Measurements from ENCODE around the gene NKRF.
A peak's percentile ranks its signal among the peaks of the same experiment; 100 is the strongest.
"Not testable (repeated sequence)": the region's sequence is repeated elsewhere in the genome, so short reads cannot be mapped to it uniquely, and the experiment has no call there.

NKRF gene

GRCh38 chrX:119606280-119607017 is at the start of gene NKRF:
TSS of gene NKRF (minus strand) at chrX:119606424.
- DNase-seq (ENCODE audit: low read depth), result peak; percentile 53

DNA sequence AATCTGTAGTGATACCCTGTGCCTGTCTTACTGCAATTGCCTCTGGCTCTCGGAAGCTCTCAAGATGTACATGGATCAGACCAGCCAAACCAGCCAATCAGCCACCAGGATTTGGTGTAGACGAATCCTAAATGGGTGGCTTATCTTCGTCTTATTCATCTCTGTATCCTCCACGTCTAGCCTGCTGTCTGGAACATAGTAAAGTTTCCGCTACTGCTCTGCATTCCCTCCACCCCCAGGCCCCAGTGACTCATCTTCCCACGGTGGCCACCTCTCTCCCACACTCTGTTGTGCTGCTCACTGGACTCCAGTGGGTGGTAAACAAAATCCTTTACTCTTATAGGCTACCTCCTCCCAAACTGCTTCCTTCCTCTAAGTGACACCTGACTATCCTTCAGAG is 48.9 kb upstream of the NKRF start:
- DNase-seq (ENCODE audit: low read depth), result peak; percentile 88

DNA sequence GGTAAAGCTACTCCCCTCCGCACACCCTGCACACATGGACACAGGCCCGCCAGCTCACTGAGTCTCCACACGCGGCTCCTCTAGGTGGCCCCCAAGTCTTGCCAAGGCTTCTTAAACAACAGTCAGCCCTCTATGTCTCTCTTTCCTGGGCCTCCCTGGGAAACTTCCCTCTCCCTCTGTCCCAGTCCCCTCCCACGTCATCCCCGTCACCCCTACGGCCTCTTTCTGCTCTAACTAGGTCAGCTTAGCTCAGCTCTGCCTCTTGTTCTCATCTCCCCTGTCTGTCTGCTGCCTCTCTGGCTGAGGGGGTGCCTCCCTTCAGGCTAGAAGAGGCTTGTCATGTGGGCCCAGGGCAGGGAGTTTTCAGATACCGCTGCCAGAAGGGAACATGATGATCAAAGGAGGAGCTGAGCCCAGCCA is 47.9 kb upstream of the NKRF start:
- DNase-seq (ENCODE audit: low read depth), result peak; percentile 44

DNA sequence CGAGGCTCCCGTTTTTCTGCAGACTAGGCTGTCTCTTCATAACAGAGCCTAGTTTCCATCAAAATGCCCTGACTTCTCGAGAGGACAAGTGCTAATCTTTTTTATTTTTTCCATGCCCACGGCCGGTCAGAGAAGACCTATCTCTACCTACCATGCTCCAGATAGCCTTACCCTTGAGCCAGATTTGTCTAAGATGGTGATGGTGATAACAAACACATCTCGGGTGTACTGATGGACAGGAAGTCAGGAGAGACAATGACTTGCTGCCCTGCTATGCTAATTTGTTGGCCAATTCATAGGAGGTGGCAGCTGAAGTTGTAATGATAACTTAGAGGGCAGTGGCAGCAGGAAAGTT is 42.2 kb upstream of the NKRF start:
- DNase-seq (ENCODE audit: low read depth), result no peak

- no peak for DNase-seq (ENCODE audit: low read depth)
These were observed 41.6 kb upstream of the NKRF start for GRCh38 chrX:119647552-119648420.

GRCh38 chrX:119647089-119647488 is 40.9 kb upstream of the NKRF start:
- no peak for DNase-seq (ENCODE audit: low read depth)

DNA sequence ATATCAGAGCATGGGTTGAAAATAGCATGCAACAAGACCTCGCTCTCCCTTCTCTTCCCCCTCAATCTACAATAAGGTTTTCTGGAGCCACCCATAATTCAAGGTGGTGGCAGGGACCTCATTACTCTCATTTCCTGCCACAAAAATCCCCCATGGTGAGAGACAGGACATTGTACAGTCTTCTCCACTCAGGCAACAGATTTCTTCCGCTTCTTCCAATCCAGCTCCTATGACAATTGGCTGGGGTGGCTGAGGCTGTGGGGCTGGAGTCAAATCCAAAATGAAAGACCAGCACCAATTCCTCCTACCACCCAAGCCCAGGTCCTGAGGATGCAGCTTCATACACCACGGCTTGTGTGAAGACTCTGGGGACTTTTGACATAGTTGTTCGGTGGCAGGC is 40.3 kb upstream of the NKRF start:
- no peak for DNase-seq (ENCODE audit: low read depth)

- DNase-seq (ENCODE audit: low read depth), result no peak
These were observed 37.5 kb upstream of the NKRF start for GRCh38 chrX:119643696-119644095.

GRCh38 chrX:119640731-119641170 is 34.5 kb upstream of the NKRF start:
- no peak for DNase-seq (ENCODE audit: low read depth)

DNA sequence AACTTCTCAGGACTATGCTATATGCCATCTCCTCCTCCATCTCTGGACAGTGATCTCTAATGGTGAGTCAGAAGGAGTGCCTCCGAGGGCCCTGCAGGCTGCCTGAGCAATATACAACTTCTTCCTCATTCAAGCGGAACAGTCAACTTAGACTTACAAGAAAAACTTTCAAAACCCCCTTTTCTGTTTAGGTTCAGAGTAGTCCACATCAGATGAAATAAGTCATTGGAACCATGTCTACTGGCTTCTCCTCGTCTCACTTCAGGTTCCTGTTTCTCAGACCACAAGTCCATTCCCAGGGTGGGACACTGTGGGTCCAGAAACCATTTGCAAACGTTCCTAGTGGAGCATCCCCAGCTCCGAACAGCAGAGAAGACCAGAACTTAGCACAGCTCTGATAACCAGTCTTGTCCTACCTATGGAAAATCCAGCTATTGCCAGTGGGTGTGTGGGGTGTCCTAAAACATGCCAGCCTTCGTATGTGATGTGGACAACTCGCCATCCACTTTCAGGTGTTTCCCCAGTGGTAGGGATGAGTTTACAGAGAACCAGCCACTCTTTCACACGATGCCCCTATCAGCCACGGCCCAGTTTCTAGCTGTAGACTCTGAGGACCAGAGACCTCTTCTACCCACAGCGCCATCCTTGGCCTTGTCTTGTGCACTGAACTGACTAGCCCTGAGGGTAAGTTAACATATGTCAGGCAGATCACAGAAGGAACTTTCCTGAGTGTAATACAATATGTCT is 32.7 kb upstream of the NKRF start:
- DNase-seq (ENCODE audit: low read depth), result no peak

- not testable (repeated sequence) for DNase-seq (ENCODE audit: low read depth)
These were observed 31.2 kb upstream of the NKRF start for GRCh38 chrX:119637421-119637820.

- no peak for DNase-seq (ENCODE audit: low read depth)
These were observed 30.2 kb upstream of the NKRF start for GRCh38 chrX:119636419-119636818.

DNA sequence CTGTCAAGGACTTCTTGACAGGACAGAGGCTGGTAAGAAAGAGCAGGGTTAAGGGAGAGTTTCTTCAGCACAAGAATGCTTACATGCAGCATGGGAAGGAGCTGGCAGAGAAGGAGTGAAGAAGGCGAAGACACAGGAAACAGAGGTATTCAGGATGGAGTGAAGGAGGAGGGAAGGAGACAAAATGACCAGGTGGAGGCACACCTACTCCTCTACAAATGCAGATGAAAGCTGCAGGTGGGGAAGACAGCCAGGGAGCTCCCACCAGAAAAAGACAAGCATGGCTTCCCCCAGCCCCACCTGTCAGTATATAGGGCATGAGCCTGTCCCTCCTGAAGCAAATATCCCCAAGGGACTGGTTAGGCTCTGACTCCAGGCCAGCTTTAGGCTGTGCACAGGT is 29.6 kb upstream of the NKRF start:
- no peak for DNase-seq (ENCODE audit: low read depth)

GRCh38 chrX:119635179-119635578 is 29.0 kb upstream of the NKRF start:
- DNase-seq (ENCODE audit: low read depth), result no peak

GRCh38 chrX:119625843-119626242 is 19.6 kb upstream of the NKRF start:
- no peak for DNase-seq (ENCODE audit: low read depth)

DNA sequence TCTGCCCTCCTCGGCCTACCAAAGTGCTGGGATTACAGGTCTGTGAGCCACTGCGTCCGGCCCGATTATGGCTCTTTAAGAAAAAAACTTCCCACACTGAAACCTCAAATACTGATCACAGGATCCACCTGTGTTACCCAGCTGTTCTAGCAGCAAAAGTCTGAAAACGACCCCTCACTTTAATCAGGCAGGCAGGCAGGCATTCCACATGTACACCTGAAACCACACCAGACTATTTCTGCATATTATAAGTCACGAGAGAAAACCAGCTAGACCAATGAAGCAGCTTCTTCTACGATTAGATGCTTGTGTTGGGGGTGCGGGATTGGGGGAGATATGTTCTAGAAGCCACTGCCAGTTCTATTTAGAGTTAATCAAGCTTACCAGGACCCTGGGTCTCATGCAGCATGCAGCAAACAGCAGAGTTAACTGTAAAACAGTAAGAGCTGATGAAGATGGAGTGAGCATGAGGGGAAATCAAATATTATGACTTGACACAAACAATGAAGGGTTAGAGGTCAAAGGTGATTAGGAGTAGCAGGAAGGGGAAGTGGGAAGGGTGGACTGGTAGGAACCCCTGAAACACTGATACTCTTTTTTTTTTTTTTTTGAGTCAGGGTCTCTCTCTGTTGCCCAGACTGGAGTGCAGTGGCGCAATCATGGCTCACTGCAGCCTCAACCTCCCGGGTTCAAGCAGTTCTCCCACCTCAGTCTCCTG is 18.9 kb upstream of the NKRF start:
- no peak for DNase-seq (ENCODE audit: low read depth)

DNA sequence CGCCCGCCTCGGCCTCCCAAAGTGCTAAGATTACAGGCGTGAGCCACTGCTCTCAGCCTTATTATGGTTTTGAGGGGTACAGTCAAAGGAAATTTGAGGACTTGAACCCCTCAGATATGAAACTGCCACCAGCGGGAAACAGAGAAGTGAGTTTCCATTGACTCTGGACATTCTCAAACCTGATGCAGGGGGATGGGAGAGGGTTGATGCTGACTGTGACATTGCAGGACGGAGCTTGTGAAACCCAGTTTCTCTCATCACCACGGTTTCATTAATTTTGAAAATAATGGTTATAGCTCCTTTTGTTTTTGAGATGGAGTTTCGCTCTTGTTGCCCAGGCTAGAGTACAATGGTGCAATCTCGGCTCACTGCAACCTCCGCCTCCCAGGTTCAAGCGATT is 18.2 kb upstream of the NKRF start:
- DNase-seq (ENCODE audit: low read depth), result no peak

DNA sequence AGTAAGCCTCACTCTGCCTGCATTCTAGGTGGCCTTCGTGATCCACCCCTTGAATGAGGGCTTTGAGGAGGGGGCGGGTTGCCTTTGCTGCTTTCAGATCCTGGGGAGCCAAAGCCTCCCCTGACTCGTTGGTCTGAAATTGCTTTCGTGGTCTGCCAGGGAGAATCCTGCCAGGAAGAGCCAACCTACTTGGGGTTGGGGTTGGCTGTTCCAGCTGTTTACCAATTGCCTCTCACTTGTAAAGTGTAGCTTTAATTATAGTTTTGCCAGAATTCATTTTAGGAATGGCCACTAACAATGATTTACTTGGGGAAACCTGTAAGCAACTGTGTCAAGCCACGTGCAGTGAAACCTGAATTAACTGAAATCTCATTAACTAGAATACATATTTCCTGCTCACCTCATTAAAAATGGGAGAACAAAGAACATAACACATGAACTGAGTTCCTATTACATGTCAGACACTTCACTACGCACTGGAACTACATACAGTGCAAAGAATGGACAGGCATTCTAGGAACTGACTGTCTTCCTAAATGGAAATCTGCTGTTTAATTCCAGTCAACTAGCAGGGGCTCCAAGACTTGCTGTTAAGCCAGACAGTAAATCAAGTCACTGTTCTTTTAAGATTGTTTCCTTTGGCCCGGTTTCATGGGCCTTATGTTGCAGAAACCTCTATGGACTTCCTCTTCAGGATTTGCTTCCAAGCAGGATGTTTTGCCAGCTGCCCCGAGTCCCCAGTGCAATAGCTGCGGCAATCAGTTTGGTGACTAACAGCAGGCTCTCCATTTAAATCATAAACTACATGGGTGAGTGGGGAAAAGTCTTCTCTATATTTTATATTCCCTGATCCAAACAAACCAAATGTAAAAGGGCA is 16.4 kb upstream of the NKRF start:
- DNase-seq (ENCODE audit: low read depth), result no peak

DNA sequence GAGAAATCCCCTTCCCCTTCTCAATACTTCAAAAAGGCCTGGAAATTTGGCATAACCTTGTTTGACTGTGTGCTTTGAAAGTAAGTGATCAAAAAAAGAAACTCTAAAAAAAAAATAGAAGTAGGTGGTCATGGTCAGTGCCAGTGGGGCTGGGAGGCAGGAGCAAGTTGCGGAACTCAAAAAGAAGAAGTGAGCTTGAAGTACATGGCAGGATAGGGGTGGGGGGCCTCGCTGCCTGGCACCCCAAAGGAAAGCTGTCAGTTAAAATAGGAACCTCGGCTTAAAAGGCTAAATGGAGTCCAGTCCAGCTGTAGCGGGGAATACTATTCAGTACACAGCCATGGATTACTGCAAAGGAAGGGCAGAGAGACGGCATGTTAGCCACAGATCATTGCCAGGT is 12.2 kb upstream of the NKRF start:
- DNase-seq (ENCODE audit: low read depth), result no peak

DNA sequence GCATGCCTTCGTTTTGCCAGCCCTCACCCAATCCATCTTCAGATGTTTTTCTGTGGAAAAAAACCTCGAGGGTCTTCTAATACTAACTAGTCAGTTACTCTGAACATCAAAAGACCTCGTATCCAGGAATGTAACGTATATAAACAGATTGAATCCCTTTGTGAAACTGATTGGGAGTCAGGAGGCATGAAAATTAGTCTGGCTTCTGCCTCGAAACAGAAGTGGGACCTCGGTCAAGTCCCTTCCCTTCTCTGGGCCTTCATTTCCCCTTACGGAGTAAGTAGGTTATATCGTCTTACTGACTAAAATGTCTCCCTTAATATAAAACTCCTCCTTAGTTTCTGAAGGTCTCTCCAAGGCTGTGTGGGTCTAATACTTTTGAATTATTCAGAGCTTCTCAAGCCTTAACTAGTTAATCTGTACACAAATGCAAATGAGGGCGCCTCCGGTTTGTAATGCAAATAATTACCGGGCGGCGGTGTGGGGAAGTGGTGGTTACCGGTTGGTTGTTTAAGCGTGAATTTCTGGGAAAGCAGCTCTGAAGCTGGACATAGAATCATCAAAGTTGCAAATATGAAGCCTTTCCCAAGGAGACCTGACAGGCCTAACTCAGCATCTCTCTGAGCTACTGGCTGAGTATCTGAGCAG is 11.4 kb upstream of the NKRF start:
- no peak for DNase-seq (ENCODE audit: low read depth)

GRCh38 chrX:119614776-119615175 is 8.6 kb upstream of the NKRF start:
- DNase-seq (ENCODE audit: low read depth), result no peak

All from non-pigmented ciliary epithelial cell (primary cell).